Stimulated activated CD4-positive, alpha-beta T cell treated with anti-CD3 and anti-CD28 coated beads, Interleukin-2, amount 100 ng/mL, for 48 hours (primary cell): ENCODE results near the gene FLYWCH2.
A peak's percentile ranks its signal among the peaks of the same experiment; 100 is the strongest.

ENCODE experiments used
- DNase-seq, 2 donors: peaks; one replicate each; pipeline ENCODE4 v3.0.0-alpha.2; 2020

FLYWCH2 gene

DNA sequence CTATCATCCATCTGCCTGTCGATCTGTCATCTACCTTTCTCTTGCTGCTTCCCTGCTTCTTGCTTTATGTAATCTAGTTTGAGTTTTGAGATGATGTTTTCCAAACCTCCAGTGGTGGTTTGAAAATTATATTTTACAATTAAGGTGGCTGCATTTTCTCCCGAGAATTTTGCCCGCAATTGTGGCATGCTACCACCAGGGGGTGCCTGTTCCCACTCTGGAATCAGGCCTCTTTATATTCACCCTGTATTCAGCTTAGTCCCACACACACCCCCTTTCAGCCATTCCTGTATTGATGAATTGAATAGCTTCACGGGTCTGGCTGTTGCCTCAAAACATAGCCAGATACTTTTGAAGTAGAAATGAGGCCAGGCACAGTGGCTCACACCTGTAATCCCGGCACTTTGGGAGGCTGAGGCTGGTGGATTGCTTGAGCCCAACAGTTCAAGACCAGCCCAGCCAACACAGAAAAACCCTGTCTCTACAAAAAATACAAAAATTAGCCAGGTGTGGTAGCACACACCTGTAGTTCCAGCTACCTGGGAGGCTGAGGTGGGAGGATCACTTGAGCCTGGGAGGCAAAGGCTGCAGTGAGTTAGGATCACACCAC is 28.2 kb upstream of the FLYWCH2 start:
- DNase-seq: peak in 1 of 2 donors; percentile 34

DNA sequence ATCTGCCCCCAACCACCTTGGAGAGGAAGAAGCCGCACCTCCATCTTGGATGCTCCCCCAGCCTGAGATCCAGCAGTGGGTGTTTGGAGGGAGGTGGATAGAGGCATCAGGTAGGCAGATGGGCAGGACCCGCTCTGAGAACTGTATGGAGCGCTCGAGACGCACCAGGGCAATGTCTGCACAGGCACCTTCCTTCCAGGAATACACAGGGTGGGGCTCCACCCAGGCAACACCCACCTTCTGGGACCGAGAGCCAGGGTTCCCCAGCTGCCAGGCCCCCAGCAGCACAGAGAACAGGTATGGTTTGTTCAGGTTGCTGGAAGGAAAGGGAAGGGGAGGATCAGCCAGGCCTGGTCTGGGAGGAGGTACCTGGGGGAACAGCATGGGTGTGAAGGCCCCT is 27.5 kb upstream of the FLYWCH2 start:
- no peak for DNase-seq

DNA sequence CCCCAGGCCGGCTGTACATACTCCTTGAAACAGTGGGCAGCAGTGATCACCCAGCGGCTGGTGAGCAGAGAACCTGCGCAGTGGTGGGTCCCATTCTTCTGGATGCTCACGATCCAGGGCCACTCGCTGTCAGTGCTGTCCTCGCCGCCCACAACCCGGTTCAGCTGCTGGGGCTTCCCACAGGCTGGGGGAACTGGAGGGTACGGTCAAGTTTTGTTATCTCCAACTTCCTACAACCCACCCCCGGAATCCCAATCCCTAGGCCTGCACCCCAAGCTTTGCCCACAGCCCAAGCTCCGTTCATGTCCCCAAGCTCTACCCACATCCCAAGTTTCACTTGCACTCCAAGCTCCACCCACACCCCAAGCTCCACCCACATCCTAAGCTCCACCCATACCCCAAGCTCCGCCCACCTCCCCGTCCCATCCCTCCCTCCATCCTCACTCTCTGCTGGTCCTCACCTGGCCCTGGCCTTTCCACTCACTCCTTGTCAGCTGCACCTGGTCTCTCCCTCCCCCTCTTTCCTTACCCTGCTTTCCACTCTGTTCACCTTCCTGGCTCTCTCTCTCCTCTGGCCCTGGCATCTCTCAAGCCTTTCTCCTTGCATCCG is 26.8 kb upstream of the FLYWCH2 start:
- peak; percentile 36 to 44 for DNase-seq

DNA sequence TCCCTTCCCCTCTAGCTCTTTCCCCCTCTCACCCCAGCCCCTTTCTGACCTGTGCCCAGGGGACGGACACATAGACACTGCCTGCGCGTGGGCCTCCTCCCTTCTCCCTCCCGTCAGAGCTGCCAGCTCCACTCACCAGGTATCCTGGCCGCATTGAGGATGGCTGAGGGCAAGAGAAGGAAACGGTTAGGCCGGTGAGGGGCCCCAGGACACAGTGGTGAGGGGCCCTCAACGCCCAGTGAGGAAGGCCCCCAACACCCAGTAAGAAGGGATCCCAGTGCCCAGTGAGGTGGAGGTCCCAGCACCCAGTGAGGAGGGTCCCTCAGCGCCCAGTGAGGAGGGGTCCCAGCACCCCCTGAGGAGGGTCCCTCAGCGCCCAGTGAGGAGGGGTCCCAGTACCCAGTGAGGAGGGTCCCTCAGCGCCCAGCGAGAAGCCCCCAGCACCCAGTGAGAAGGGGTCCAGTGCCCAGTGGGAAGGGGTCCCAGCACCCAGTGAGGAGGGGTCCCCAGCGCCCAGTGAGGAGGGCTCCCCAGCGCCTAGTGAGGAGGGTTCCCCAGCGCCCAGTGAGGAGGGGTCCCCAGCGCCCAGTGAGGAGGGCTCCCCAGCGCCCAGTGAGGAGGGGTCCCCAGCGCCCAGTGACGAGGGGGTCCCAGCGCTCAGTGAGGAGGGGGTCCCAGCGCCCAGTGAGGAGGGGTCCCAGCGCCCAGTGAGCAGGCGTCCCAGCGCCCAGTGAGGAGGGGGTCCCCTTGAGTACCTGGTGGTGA is 26.1 kb upstream of the FLYWCH2 start:
- DNase-seq: no peak

DNA sequence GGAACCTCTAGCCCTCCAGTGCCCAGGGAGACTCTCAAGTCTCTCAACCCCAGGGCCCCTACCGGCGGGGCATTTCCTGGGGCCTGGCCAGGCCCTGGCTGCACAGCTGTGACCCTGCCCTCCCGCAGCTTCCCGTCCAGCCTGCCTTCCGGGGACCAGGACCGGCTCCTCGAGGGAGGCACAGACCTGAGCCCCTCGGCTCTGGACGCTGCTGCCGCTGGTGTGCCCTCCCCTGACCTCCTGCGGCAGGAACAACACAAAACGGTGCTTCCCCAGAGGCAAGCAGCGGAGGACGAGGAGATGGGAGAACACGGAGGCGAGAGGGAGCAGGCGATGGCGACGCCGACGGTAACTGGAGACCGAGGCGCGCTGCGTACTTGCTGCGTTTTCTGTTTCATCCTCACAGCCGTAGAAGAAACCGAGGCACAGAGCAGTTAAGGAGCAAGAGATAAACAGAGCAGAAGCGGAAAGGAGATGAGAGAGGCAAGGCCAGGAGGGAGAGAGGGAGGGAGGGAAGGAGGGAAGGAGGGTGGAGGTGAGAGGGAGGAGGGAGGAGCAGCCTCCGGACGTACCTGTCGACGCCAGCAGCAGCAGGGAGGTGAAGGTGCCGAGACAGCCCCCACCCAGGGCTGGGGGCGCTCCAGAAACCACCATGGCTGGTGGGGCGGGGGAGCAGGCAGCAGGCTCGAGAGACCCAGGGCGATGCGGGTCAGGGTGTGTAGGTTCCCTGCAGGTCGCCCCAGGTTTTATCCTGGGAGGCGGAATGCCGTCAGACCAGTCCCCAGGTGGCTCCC is 25.4 kb upstream of the FLYWCH2 start, which contains the start of gene PRSS22:
Gene PRSS22 (minus strand): TSS at position 720 of the 794 bp plus-strand sequence. CDS start 66 bp downstream, at position 654.
- no peak for DNase-seq

DNA sequence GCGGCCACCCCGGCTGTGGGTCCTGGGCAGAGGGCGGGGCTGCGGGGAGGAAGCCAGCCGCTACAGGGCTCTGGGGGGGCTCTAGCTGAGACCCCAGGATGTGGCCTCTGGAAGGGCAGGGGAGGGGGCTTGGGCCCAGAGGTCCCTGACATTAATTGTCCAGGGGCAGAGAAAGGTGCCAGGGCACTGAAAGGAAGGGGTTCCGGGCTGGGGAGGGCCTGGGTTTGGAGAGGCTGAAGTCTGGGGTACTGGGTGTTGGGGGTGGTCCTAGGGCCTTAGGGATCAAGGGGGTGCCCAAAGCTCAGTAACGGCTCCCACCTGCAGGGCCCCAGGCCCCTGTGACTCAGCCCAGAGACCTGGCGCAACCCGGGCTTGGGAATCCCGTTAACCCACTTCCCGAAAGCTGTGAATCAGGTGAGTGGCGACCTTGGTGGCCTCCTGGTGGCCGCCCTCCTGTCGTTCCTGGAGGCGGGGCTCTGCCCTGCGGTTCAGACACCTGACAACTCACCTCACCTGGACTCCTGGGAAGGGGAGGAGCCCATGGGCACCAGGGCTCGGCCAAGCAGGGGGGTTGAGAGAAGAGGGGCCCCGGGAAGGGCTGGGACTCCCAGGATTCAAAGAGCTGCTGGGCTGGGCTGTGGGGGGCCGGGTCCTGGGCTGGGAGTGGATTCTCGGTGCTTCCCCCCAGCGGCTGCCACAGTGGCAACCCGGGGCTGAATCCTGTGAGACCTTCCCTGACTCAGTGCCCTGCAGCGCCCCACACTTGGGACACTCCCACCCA is 24.6 kb upstream of the FLYWCH2 start:
- DNase-seq: no peak

DNA sequence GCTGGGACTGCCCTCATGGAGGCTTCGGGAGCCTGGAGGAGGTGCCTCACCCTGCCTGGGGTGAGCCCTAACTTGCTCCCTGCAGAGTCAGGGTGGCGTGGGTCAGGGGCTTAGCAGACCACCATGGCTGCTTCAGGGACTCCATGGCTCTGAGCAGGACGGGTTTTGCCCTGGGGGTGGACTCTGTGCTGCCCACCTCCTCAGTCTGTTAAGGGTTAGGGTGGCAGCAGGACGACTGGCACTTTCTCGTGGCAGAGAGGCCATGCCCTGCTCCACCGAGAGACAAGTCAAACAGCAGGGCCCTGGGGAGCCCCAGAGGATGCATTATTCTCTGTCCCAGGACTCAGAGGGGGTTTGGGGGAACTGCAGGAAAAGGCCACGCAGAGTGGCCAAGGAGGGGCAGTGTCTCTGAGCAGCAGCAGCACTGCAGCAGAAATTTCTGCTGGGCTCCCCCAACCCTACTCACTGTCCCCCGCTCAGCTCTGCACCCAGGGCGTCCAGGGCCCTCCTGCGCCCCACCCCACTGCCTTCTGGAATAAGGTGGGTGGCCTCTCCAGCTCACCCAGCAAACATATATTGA is 23.2 kb upstream of the FLYWCH2 start:
- no peak for DNase-seq

DNA sequence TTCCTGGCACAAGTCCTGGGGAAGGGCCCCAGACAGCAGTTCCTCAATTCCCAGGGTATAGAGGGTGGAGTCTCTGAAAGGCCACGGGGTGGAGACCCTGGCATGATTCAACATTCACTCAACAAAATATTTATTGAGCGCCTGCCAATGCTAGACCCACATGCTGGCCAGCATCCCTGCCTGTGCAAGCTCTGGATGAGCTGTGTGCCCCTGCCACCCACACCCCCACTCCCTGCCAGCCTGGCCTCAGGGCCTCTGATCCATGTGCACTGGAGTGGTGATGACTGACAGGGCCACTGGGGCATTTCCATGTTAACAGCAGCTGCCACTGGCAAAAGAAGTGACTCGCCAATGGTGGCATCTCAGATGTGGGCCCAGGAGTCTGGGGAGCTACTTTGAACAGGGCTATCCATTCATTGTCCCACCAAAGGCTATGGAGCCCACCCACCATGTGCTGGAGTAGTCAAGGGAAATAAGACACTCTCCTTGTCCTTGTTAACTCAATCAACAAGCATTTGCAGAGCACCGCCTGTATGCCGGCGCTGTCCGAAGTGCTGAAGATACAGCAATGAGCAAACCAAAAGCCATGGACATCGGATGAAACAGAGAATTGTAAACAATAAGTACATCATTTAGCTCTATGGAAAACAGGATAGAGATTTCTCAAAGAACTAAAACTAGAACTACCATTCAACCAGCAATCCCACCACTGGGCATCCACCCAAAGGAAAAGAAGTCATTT is 22.0 kb upstream of the FLYWCH2 start:
- no peak for DNase-seq

DNA sequence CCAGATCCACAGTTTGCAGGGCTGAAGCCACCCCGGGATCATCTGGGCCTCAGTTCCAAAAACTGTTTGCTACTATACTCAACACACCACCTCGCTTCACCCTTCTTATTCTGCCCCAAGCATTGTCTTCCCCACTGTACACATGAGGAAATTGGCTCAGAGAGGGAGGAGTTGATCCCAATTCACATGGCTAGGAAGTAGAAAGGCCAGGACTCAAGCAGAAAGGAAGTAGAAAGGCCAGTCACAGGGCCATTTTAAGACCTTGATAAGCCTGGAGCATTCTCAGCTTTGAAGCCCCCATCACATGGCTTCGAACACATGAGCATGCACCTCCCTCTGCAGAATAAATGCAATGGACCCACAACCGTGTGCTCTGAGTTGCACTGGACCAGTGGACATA is 17.4 kb upstream of the FLYWCH2 start:
- DNase-seq: no peak

DNA sequence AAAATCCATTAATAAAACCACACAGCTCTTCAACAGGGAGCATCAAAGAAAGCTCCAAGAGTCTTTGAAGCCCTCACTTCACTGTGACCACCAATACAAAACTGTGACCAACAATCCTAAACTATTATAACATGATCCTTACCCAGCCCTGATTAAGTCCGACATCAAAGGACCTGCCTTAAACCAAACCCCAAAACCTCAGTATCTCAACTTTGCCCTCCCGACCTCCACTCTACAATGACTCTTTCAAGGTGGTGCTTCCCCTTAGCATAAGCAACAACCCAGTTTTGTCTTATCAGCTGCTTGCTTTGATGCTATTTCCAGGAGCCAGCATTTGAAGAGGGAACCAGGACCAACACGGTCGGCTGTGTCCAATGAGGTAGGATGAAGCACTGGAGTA is 16.6 kb upstream of the FLYWCH2 start:
- no peak for DNase-seq

DNA sequence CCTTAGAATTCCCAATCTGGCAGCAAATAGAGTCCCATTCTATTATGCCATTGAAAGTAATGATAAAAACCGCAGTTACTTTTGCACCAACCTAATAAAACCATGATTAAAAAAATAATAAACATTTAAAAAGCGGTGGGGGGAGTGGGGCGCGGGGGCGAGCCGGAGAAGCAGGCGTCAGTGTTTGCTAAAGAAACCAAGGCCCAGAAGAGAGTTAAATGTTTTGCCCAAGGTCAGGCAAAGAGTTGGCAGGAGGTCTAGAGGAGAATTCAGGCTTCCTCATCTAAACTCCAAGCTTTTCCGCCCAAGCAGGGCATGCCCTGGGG is 15.4 kb upstream of the FLYWCH2 start:
- DNase-seq: no peak

DNA sequence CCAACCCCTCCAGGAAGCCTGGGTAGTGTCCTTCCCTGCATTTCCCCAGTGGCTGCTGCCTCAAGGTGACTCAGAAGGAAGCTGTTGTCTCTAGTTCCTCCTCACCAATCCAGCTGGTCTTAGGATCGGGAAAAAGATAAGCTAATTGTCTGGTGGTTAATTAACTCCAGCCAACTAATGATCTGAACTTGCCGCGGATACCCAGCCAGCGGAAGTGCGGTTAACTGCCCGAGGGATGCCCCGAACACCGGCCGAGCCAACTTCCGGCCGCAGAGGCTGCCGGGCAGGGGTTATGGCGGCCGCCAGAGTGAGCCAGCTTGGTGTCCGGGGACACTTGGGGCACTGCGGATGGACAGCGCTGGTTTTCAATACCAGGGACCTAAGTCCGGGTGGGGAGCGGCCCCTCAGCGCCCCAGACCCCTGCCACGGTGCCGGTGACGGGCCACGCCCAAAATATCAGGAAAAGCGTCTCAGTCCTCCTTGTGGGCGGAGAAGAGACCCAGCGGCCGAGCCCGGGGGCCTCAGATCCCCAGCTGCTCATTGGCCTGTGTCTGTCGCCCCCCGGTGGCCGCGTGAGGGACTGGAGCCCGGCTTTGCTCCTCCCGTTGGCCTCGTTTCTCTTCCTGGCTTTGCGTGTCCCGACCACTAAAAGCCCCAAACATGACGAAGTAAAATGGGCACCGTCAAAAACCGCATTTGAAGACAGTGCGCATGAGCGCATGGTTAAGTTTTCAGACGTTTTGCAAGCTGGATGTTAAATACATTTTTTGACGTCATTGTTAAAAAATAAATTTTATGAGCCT is 14.8 kb upstream of the FLYWCH2 start:
- DNase-seq: peak; percentile 97 to 99

DNA sequence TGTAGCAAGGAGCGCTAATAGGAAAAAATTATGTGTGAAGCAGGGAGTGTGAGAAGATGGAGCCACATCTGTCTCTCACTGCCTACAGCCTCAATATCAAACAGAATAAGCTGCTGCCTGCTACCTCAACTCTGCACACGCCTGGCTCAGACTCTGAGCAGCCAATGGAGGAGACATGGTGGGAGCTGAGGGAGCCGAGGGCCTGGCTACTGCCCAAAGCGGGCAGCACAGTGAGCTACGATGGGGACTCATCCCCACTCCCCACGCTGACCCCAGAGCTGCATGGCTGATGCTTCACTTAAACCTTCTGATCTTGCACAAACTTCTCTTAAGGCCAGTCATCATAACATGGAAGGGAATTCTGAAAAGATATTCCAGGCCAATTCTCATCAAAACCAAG is 11.1 kb upstream of the FLYWCH2 start:
- no peak for DNase-seq

DNA sequence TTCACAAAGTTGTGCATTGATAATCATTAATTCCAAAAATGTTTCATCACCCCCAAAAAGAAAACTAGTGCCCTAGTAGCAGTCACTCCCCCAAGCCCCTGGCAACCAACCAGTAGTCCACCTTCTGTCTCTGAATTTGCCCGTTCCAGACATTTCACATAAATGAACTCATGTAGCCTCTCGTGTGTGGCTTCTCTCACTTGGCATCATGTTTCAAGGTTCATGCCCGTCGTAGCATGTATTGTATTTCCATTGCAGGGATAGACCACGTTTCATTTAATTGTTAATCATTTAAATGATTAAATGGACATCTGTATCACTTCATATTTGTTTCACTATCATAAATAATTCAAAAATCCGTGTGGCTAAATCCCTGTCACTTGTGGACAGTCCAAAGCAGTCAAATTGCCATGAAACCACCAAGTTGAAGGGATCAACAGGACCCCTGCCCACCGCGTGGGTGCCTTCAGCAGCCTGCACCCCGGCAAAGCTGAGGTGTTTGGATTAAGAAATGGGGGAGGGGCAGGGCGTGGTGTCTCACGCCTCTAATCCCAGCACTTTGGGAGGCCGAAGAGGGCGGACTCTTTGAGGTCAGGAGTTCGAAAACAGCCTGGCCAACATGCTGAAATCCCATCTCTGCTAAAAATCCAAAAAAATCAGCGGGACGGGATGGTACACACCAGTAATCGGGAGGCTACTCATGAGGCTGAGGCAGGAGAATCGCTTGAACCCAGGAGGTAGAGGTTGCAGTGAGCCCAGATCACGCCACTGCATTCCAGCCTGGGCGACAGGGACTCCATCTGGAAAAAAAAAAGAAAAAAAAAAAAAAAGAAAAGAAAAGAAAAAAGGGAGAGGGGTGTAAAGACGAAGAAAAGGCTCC is 8.7 kb upstream of the FLYWCH2 start:
- no peak for DNase-seq

DNA sequence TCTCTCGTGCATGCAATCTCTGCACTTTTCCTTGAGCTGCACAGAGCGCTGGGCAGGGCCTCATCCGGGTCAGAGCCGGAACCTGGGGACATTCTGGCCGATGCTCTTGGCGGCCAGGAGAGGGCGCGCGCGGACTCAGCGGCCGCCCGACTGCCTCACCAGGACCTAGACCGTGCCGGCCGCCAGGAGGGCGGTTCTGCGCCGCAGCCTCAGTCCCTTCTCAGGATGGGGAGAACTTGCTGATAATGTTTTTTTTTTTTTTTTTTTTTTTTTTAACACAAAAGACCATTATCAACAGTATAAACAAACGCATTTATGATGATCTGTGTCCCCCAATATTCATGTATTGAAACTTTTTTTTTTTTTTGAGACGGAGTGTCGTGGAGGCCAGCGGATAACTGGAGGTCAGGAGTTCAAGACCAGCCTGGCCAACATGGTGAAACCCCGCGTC is 8.1 kb upstream of the FLYWCH2 start:
- DNase-seq: peak; percentile 52 to 69

DNA sequence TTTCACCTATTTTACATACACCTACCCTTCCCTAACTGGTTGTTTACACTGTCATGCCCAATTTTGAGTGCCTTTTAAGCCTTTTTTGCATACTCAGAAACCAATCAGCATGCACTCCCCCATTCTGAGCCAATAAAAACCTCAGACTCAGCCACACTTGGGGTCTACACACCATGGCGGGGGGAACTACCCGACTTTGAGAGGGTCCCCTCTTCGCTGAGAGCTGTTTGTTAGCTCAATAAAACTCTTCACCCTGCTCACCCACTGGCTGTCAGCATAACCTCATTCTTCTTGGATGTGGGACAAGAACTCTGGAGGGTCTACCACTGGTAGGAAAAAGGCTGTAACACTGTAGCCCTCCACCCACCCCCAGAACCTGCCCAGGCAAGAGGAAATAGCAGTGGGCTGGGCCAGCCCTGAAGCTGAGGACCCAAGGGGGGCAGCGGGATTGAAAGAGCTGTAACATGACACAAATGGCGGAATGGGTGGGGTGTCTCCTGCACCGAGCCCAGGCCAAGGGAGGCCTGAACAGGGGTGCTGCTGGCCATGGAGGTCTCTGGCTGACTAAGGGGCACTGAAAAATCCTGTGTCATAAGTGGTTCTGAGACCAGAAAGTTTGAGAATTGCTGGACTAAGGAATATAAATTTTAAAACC is 3.0 kb upstream of the FLYWCH2 start:
- DNase-seq: no peak

DNA sequence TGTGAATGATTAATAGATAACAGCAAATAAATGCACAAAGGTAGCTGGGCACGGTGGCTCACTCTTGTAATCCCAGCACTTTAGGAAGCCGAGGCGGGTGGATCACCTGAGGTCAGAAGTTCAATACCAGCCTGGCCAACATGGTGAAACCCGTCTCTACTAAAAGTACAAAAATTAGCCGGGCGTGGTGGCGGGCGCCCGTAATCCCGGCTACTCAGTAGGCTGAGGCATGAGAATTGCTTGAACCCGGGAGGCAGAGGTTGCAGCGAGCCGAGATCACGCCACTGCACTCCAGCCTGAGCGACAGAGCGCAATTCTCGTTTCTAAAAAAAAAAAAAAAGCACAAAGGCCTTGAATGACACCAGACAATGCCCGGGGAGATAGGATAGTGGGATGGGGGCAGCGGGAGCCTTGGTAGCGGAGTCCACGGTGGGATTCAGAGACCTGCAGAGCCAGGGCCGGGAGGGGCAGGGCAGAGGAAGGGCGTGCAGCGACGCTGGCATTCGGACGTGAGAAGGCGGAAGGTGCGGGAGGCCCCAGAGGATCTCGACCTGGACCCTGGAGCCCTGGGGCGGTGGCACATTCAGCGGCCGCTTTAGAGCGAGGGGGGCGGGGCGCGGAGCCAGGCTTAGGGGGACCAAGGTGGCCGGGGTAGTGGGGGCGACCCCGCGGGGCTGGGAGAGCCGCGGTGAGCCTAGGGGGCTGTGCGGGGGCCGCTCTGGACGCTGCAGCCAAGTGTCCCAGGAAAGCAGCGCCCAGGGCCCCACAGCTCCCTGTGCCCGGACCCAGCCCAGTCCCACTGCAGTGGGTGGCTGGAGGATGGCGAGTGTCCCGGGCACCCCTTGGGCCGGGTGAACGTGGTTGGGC is 999 bp upstream of the FLYWCH2 start:
- no peak for DNase-seq

DNA sequence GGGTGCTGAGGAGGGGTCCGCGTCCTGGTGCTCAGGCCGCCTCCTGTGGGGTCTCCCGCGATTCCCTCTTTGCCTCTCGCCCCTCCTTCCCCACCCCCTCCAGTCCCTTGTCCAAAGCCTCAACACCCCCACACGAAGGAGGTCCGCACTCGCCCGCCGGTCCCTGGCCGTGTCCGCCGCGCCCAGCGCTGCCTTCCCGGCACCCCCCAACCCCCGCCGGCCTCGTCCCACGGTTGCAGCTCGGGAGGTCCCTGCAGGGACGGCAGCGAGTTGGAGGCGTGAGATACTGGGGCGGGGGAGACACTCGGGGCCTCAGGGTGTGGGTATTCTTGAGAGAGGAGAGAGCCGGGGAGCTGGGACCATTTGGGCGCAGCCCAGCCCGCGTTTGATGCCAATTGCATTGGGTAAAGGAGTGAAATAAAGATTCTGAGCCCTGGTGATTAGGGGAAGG is 468 bp downstream of the FLYWCH2 start:
- no peak for DNase-seq
